Smooth muscle cell (in vitro differentiated cells): Measurements from ENCODE around the gene MCTP2. TPM values are rescaled to one million over a fixed set of nuclear protein-coding genes. Genes with fewer than 3 reads are reported as not detected.
A peak's percentile ranks its signal among the peaks of the same experiment; 100 is the strongest.

Experiments used
- DNase-seq: peaks from one replicate; lab custom pipeline; 2025; ENCODE audit not compliant: unreplicated experiment; lab: John Stamatoyannopoulos, UW
- H2AFZ ChIP-seq: fragments of 200-600 bp; sonication (generic); 2 replicates; pipeline ENCODE4 v1.6.0; 2016; ENCODE audit warnings: antibody characterized with exemption, low read depth, mild to moderate bottlenecking
- H3F3A ChIP-seq: fragments of 200-600 bp; sonication (generic); 2 replicates; pipeline ENCODE4 v1.6.0; 2017; ENCODE audit warnings: antibody characterized with exemption, low read depth
- H3K27ac ChIP-seq: fragments of 200-600 bp; sonication (generic); 2 replicates; pipeline ENCODE4 v1.5.1; 2016; ENCODE audit warnings: low read depth, mild to moderate bottlenecking
- H3K27me3 ChIP-seq: fragments of 200-600 bp; sonication (generic); 2 replicates; pipeline ENCODE4 v1.6.1; 2016; ENCODE audit warnings: low read depth, mild to moderate bottlenecking
- H3K36me3 ChIP-seq: fragments of 200-600 bp; sonication (generic); 2 replicates; pipeline ENCODE4 v1.5.1; 2016; ENCODE audit warnings: low read depth
- H3K4me1 ChIP-seq: fragments of 200-600 bp; sonication (generic); 2 replicates; pipeline ENCODE4 v1.5.1; 2016; ENCODE audit warnings: low read depth
- H3K4me2 ChIP-seq: fragments of 200-600 bp; sonication (generic); 2 replicates; pipeline ENCODE4 v1.6.0; 2016; ENCODE audit warnings: mild to moderate bottlenecking
- H3K4me3 ChIP-seq: fragments of 200-600 bp; sonication (generic); 2 replicates; pipeline ENCODE4 v1.5.1; 2016; ENCODE audit warnings: mild to moderate bottlenecking
- H3K79me2 ChIP-seq: fragments of 200-600 bp; sonication (generic); 2 replicates; pipeline ENCODE4 v1.6.0; 2016; ENCODE audit warnings: low read depth, mild to moderate bottlenecking
- H3K9ac ChIP-seq: fragments of 200-600 bp; sonication (generic); 2 replicates; pipeline ENCODE4 v1.6.0; 2016; ENCODE audit warnings: low read depth
- H3K9me3 ChIP-seq: fragments of 200-600 bp; sonication (generic); replicated peaks from 2 replicates; pipeline ENCODE4 v1.5.1; 2016; ENCODE audit warnings: low read depth
- H4K20me1 ChIP-seq: fragments of 200-600 bp; sonication (generic); 2 replicates; pipeline ENCODE4 v1.6.0; 2016; ENCODE audit warnings: low read depth
- CTCF ChIP-seq: fragments of 200-600 bp; sonication (generic); IDR thresholded peaks from 2 replicates; pipeline ENCODE4 v1.5.1; 2017; ENCODE audit warnings: borderline replicate concordance, mild to moderate bottlenecking, antibody characterized with exemption; ENCODE audit not compliant: insufficient read depth, poor library complexity, severe bottlenecking
- WGBS: methylation state at CpG from one replicate; pipeline ENCODE4 v1.1.7; 2016; ENCODE audit warnings: low lambda C conversion rate; 5-methylcytosine and 5-hydroxymethylcytosine counted together
- polyA plus RNA-seq: library from polyadenylated mRNA; unstranded; fragments of >200 nt; fragmentation: Nextera tagmentation; extraction: Ambion mirVana; gene quantifications from 2 replicates; pipeline ENCODE4 v1.2.1, GENCODE V29; 2016
- total RNA-seq: library from RNA; depleted of rRNA; stranded (reverse); fragments of >200 nt; gene quantifications from 2 replicates; pipeline ENCODE4 v1.2.3, GENCODE V29; 2014

The MCTP2 gene
- total and polyA plus RNA-seq, 2 experiments from 2014 or later, result 12.1 to 32.1 TPM

DNA sequence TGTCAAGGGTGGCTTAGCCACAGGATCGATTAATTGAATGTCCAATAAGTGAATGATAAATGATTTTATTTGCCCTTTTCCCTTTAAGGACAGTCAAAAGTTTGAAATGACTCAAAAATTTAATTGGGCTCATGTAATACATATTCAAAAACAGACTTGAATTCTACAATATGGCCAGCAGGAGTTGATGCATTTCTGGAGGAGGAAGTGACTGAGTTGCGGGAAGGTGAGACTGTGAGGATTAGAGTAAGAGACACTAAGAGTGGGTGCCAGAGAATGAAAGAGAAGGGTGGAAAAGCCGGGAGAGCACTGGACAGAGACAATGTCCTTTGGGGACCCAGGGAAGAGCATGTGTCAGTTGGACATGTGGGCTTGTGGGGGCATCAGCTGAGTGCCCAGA lies 83.3 kb downstream of the MCTP2 start:
- Histone ChIP-seq H3F3A (no peaks in the 10 kb centered on the region), H3K4me1 (no peaks in the 10 kb centered on the region), H2AFZ (no peak overlapping the region), H3K36me3 (no peaks in the 10 kb centered on the region), H3K27ac (no peak overlapping the region), H3K9ac (no peak overlapping the region), H3K4me2 (no peak overlapping the region), H3K9me3 (no peaks in the 10 kb centered on the region), H3K79me2 (no peaks in the 10 kb centered on the region), H3K4me3 (no peak overlapping the region), H3K27me3 (no peaks in the 10 kb centered on the region), H4K20me1 (no peaks in the 10 kb centered on the region)
- DNase-seq, result no peak
- TF ChIP-seq CTCF, result no peak
- 95% methylated on average over 3 of the region's 3 CpGs for WGBS

DNA sequence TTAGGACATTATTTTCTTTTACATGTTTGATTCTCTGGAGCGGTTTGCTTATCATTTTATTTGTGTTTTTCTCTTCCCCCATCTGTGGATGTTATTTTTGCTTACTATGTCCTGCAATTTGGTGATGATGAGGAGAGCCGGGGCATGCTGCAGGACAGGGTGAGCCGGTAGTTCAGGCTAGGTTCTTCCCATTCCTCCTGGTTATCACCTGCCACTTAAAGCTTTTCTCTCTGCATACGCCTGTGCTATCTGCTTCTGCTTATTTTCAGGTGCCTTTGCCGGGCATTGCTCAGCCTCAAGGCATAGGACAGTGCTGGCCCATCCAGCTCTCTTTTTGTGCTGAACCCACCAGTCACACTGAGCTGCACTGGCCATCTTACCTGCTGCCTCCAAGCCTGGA lies 85.8 kb downstream of the MCTP2 start:
- no peak overlapping the region for H3K4me2 ChIP-seq
- WGBS, result 72% methylated on average over 5 of the region's 5 CpGs
- no peaks in the 10 kb centered on the region for H3F3A ChIP-seq
- no peak for DNase-seq
- H3K4me1 ChIP-seq, result no peaks in the 10 kb centered on the region
- H2AFZ ChIP-seq, result no peak overlapping the region
- H3K9me3 ChIP-seq, result no peaks in the 10 kb centered on the region
- no peak overlapping the region for H3K9ac ChIP-seq
- no peaks in the 10 kb centered on the region for H3K79me2 ChIP-seq
- H3K4me3 ChIP-seq, result no peak overlapping the region
- no peak for TF ChIP-seq CTCF
- no peaks in the 10 kb centered on the region for H3K36me3 ChIP-seq
- H3K27me3 ChIP-seq, result no peaks in the 10 kb centered on the region
- H3K27ac ChIP-seq, result no peak overlapping the region
- H4K20me1 ChIP-seq, result no peaks in the 10 kb centered on the region

GRCh38 chr15:94322141-94322540 lies 90.8 kb downstream of the MCTP2 start:
- Histone ChIP-seq H3K4me2 (peak overlapping the region; percentile 7), H3K4me1 (no peaks in the 10 kb centered on the region), H3K9ac (no peak overlapping the region), H3F3A (no peaks in the 10 kb centered on the region), H4K20me1 (peaks cover 4% of the 10 kb centered on the region), H3K9me3 (no peaks in the 10 kb centered on the region), H3K36me3 (no peaks in the 10 kb centered on the region), H2AFZ (no peak overlapping the region), H3K4me3 (no peak overlapping the region), H3K79me2 (no peaks in the 10 kb centered on the region), H3K27ac (peak overlapping the region; percentile 78), H3K27me3 (no peaks in the 10 kb centered on the region)
- no peak for DNase-seq
- WGBS, result 37% methylated on average over 2 of the region's 2 CpGs
- TF ChIP-seq CTCF, result no peak

GRCh38 chr15:94323076-94323475 lies 91.7 kb downstream of the MCTP2 start:
- Histone ChIP-seq H3K4me3 (no peak overlapping the region), H3K4me2 (peak overlapping the region; percentile 7), H3F3A (no peaks in the 10 kb centered on the region), H3K9me3 (no peaks in the 10 kb centered on the region), H3K36me3 (no peaks in the 10 kb centered on the region), H3K27me3 (no peaks in the 10 kb centered on the region), H2AFZ (no peak overlapping the region), H3K79me2 (no peaks in the 10 kb centered on the region), H3K4me1 (no peaks in the 10 kb centered on the region), H3K27ac (peak overlapping the region; percentile 78), H3K9ac (no peak overlapping the region), H4K20me1 (peaks cover 7% of the 10 kb centered on the region)
- DNase-seq, result no peak
- no peak for TF ChIP-seq CTCF
